Astrocyte (in vitro differentiated cells and primary cell): Measurements from ENCODE around the gene ICAM5.

ENCODE experiments used
- EZH2 ChIP-seq: IDR thresholded peaks from 2 replicates; pipeline ENCODE4 v1.6.1; 2012; ENCODE audit warnings: mild to moderate bottlenecking, low read length, inconsistent platforms; ENCODE audit not compliant: insufficient read depth
- TF ChIP-seq, protein P1 (sequence below): IDR thresholded peaks from 2 replicates; pipeline ENCODE4 v1.5.1; 2011; ENCODE audit warnings: low read depth, mild to moderate bottlenecking, inconsistent platforms, low read length, moderate library complexity; ENCODE audit not compliant: insufficient read depth

DNA sequence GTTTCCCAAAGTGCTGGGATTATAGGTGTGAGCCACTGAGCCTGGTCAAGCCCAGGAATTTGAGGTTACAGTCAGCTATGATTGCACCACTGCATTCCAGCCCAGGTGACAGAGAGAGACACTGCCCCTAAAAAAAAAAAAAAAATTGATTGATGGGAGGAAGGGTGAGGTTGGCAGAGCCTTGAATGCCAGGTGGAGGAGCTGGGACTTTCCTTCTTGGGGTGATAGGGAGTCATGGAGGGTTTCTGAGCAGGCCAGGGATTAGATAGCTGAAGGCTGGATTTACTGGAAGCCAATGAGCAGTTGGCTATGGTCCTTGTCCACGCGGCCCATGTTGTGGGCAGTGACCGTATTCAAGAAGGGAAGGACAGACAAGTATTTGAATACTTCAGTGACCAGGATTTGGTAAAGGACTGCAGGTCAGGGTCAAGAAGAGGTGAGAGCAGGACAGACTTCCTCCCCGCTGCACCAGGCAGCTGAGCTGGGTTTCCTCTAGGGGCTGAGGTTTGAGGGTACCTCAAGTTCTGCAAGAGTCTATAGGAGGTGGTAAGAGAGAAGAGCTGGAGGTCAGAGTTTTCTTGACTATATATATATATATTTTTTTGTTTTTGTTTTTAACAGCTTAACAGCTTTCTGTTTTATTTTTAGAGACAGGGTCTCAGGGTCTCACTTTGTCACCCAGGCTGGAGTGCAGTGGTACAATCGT is 9.9 kb upstream of the ICAM5 start:
- TF ChIP-seq, protein P1, sequence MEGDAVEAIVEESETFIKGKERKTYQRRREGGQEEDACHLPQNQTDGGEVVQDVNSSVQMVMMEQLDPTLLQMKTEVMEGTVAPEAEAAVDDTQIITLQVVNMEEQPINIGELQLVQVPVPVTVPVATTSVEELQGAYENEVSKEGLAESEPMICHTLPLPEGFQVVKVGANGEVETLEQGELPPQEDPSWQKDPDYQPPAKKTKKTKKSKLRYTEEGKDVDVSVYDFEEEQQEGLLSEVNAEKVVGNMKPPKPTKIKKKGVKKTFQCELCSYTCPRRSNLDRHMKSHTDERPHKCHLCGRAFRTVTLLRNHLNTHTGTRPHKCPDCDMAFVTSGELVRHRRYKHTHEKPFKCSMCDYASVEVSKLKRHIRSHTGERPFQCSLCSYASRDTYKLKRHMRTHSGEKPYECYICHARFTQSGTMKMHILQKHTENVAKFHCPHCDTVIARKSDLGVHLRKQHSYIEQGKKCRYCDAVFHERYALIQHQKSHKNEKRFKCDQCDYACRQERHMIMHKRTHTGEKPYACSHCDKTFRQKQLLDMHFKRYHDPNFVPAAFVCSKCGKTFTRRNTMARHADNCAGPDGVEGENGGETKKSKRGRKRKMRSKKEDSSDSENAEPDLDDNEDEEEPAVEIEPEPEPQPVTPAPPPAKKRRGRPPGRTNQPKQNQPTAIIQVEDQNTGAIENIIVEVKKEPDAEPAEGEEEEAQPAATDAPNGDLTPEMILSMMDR: no peak
- TF ChIP-seq EZH2: no peak
